GM12878 (cell line): Measurements from ENCODE around the gene IVD. TPM values are rescaled to one million over a fixed set of nuclear protein-coding genes. Genes with fewer than 3 reads are reported as not detected.

Experiments used
- ATAC-seq: fragments of 200-7000 bp; cut with Tn5 transposase; 3 replicates; pipeline ENCODE4 v1.9.1; 2020; ENCODE audit warnings: mild to moderate bottlenecking, moderate library complexity
- BruUV-seq: library from RNA; stranded (reverse); fragments of 400-500 nt; replicated peaks from 2 replicates; lab custom pipeline; 2021; lab: Mats Ljungman, UMichigan
- CTCF ChIA-PET: fragments of 300-600 bp; sonication (Branson Sonifier 250); formaldehyde crosslinking; extraction: SDS; loops from one replicate; lab custom pipeline; 2021; ENCODE audit warnings: inconsistent platforms; lab: Yijun Ruan, JAX
- POLR2A ChIA-PET: fragments of 350-600 bp; formaldehyde crosslinking; extraction: SDS; loops from one replicate; lab custom pipeline; 2021; ENCODE audit warnings: inconsistent platforms; lab: Charles Lee
- RAD21 ChIA-PET: fragments of 300-600 bp; sonication (Branson Sonifier 250); formaldehyde crosslinking; loops from one replicate; lab custom pipeline; 2023; ENCODE audit warnings: antibody characterized with exemption; ENCODE audit not compliant: unreplicated experiment; lab: Charles Lee
- SMC1A ChIA-PET: fragments of 300-600 bp; sonication (Branson Sonifier 250); formaldehyde crosslinking; loops from one replicate; lab custom pipeline; 2023; ENCODE audit not compliant: unreplicated experiment, uncharacterized antibody; lab: Charles Lee
- DNase-seq: peaks from one replicate; pipeline ENCODE4 v3.0.0-alpha.2; 2011; ENCODE audit warnings: low read depth, low spot score
- FAIRE-seq: peaks from 3 replicates; lab custom pipeline; 2011; peaks lifted over from hg19 to GRCh38; lab: Jason Lieb, UNC
- H2AFZ ChIP-seq: 2 replicates; pipeline ENCODE4 v1.6.0; 2011; ENCODE audit warnings: low read depth, low read length, control low read depth; ENCODE audit not compliant: control insufficient read depth
- H3K27ac ChIP-seq: 2 replicates; pipeline ENCODE4 v1.5.1; 2011; ENCODE audit warnings: control low read depth; ENCODE audit not compliant: control insufficient read depth, insufficient read depth
- H3K27me3 ChIP-seq, 2 experiments: replicated peaks in 1 of 2; 2 replicates each; pipeline versions ENCODE4 v1.6.0 to v1.6.1; 2011; ENCODE audit warnings: low read length in 1 of 2; ENCODE audit not compliant: control insufficient read depth in 2 of 2, insufficient read depth in 2 of 2
- H3K36me3 ChIP-seq, 2 experiments: 2 replicates each; pipeline ENCODE4 v1.5.1; 2011; ENCODE audit warnings: low read length in 1 of 2; ENCODE audit not compliant: control insufficient read depth in 2 of 2, insufficient read depth in 2 of 2
- H3K4me1 ChIP-seq: 2 replicates; pipeline ENCODE4 v1.6.1; 2011; ENCODE audit warnings: mild to moderate bottlenecking, low read length, moderate library complexity, mixed read lengths; ENCODE audit not compliant: control insufficient read depth, insufficient read depth
- H3K4me2 ChIP-seq: 2 replicates; pipeline ENCODE4 v1.6.0; 2011; ENCODE audit warnings: control low read depth; ENCODE audit not compliant: control insufficient read depth, insufficient read depth
- H3K4me3 ChIP-seq: fragments of 200-600 bp; sonication (generic); 2 replicates; pipeline ENCODE4 v1.5.1; 2016
- H3K79me2 ChIP-seq: 2 replicates; pipeline ENCODE4 v1.6.0; 2011; ENCODE audit warnings: low read length; ENCODE audit not compliant: control insufficient read depth, insufficient read depth
- H3K9ac ChIP-seq: 2 replicates; pipeline ENCODE4 v1.8.0; 2011; ENCODE audit warnings: low read length, control low read depth, mixed read lengths; ENCODE audit not compliant: control insufficient read depth, insufficient read depth
- H3K9me3 ChIP-seq: replicated peaks from 3 replicates; pipeline ENCODE4 v1.5.1; 2011; ENCODE audit warnings: mild to moderate bottlenecking, low read length; ENCODE audit not compliant: control insufficient read depth, insufficient read depth
- H4K20me1 ChIP-seq: 2 replicates; pipeline ENCODE4 v1.6.0; 2011; ENCODE audit not compliant: control insufficient read depth, insufficient read depth
- BCL3 ChIP-seq: IDR thresholded peaks from 2 replicates; pipeline ENCODE4 v1.6.1; 2011; ENCODE audit warnings: borderline replicate concordance, low read depth, mild to moderate bottlenecking, moderate library complexity, low read length; ENCODE audit not compliant: insufficient read depth, poor library complexity, severe bottlenecking
- CEBPZ ChIP-seq: fragments of 150-350 bp; IDR thresholded peaks from 2 replicates; pipeline ENCODE4 v1.6.1; 2016; ENCODE audit warnings: low read depth, low read length
- E2F4 ChIP-seq: IDR thresholded peaks from 2 replicates; pipeline ENCODE4 v1.6.1; 2012; ENCODE audit warnings: low read depth, low read length, improper control_type of control experiment
- PBX3 ChIP-seq: IDR thresholded peaks from 2 replicates; pipeline ENCODE4 v1.6.1; 2011; ENCODE audit warnings: mild to moderate bottlenecking, low read depth, low read length, moderate library complexity; ENCODE audit not compliant: insufficient replicate concordance
- ZNF687 ChIP-seq: fragments of 450-650 bp; IDR thresholded peaks from 2 replicates; pipeline ENCODE4 v1.6.1; 2017; ENCODE audit warnings: mild to moderate bottlenecking, moderate library complexity
- WGBS: methylation state at CpG from one replicate; pipeline ENCODE4 v1.1.6; 2016; ENCODE audit warnings: low lambda C conversion rate; ENCODE audit not compliant: insufficient replicate concordance, insufficient coverage; ENCODE audit errors: missing lambda C conversion rate; 5-methylcytosine and 5-hydroxymethylcytosine counted together
- in situ Hi-C: fragments of 300-500 bp; cut with MboI; formaldehyde crosslinking; loops from 9 replicates; pipeline ENCODE4 v1.14.3; 2018; ENCODE audit warnings: mixed read lengths
- intact Hi-C: fragments of 100-400 bp; cut with micrococcal nuclease; formaldehyde crosslinking; loops from one replicate; pipeline ENCODE4 v1.14.2; 2022; ENCODE audit not compliant: unreplicated experiment
- polyA plus RNA-seq, 11 experiments: library from polyadenylated mRNA; depleted of rRNA in 4 of 11; unstranded in 6 of 11; stranded (reverse) in 5 of 11; fragments of >200 nt; fragmentation: Nextera tagmentation in 4 of 11; fragmentation: Illumina TruSeq in 1 of 11; extraction: Ambion mirVana in 4 of 11; extraction: Trizol in 1 of 11; gene quantifications; 1 replicate in 1 of 11; 2 replicates in 10 of 11; pipeline versions ENCODE4 v1.2.1 to v1.2.3, GENCODE V29; 2011 to 2016; ENCODE audit warnings: inconsistent platforms in 2 of 11, missing spikeins in 2 of 11, low read depth in 1 of 11
- total RNA-seq, 4 experiments: library from RNA; depleted of rRNA in 3 of 4; stranded (reverse); fragments of >200 nt in 3 of 4; fragmentation: Illumina TruSeq in 1 of 4; extraction: Trizol in 1 of 4; gene quantifications; 2 replicates each; pipeline versions ENCODE4 v1.2.1 to v1.2.3, GENCODE V29; 2013 to 2021

The IVD gene
- total and polyA plus RNA-seq, 10 of the 15 experiments (the other 5 are each of a cell fraction or from before 2014, with no cell fraction given) = 5.3 to 59.8 (median 45.7) TPM

- TF ChIP-seq PBX3 (no peak), ZNF687 (no peak)
These were observed 22.8 kb upstream of the IVD start, which contains the start of gene KNSTRN (continued) for GRCh38 chr15:40382580-40383456.

GRCh38 chr15:40386480-40386879 is 19.1 kb upstream of the IVD start:
- no peak overlapping the region for H2AFZ ChIP-seq
- H3K79me2 ChIP-seq = peaks cover 24% of the 10 kb centered on the region
- POLR2A ChIA-PET = interaction anchor here (1.5 kb wide), 1 partner anchor 12 kb away, joined by 5 read pairs; no protein-coding TSS in a partner anchor
- CTCF ChIA-PET = interaction anchor here (1.3 to 1.6 kb wide), 3 partner anchors 11 to 18 kb away, joined by 4 to 5 read pairs (median 5); no protein-coding TSS in a partner anchor
- TF ChIP-seq CEBPZ = no peak
- no peak for TF ChIP-seq E2F4
- TF ChIP-seq BCL3 = no peak
- RAD21 ChIA-PET = no interaction called here
- no peak overlapping the region for H3K4me3 ChIP-seq
- peaks cover 11 to 20% of the 10 kb centered on the region in 2 experiments for H3K36me3 ChIP-seq
- ATAC-seq (no peak), DNase-seq (no peak), FAIRE-seq (no peak)
- in situ Hi-C loops = no loop called here
- intact Hi-C loops = no loop called here
- peaks cover 3% of the 10 kb centered on the region; the same call in 1 of the 2 replicates for H3K4me1 ChIP-seq
- 100% methylated on average over 3 of the region's 3 CpGs for WGBS
- H3K27me3 ChIP-seq = no peaks in the 10 kb centered on the region
- no peak overlapping the region for H3K9ac ChIP-seq
- SMC1A ChIA-PET = interaction anchor here (1.4 to 3.1 kb wide), 2 partner anchors 12 to 13 kb away, joined by 6 to 7 read pairs; no protein-coding TSS in a partner anchor
- H4K20me1 ChIP-seq = no peaks in the 10 kb centered on the region
- no peak overlapping the region for H3K27ac ChIP-seq
- H3K9me3 ChIP-seq = no peaks in the 10 kb centered on the region
- H3K4me2 ChIP-seq = no peak overlapping the region
- BruUV-seq = no TSS peak
